WTC11 (cell line): ENCODE results near the gene CMTM7. TPM values are rescaled to one million over a fixed set of nuclear protein-coding genes. Genes with fewer than 3 reads are reported as not detected.
A peak's percentile ranks its signal among the peaks of the same experiment; 100 is the strongest.

ENCODE experiments used
- CREB1 ChIP-seq: sonication (generic); formaldehyde crosslinking; IDR thresholded peaks from 2 replicates; pipeline ENCODE4 v1.8.0; 2023; ENCODE audit warnings: mild to moderate bottlenecking, missing genetic modification reagents
- CTCF ChIP-seq: fragments of 200-600 bp; IDR thresholded peaks from 2 replicates; pipeline ENCODE4 v1.8.0; 2022; ENCODE audit warnings: antibody characterized with exemption
- E2F1 ChIP-seq: sonication (generic); formaldehyde crosslinking; IDR thresholded peaks from 2 replicates; pipeline ENCODE4 v1.8.0; 2022; ENCODE audit warnings: mild to moderate bottlenecking, missing genetic modification reagents
- GRHL2 ChIP-seq: fragments of 250-450 bp; sonication (Bioruptor Pico); IDR thresholded peaks from 2 replicates; pipeline ENCODE4 v1.8.0; 2022; ENCODE audit warnings: mild to moderate bottlenecking, moderate library complexity; ENCODE audit not compliant: insufficient replicate concordance, severe bottlenecking
- GTF2I ChIP-seq: fragments of 250-450 bp; sonication (Bioruptor Pico); conservative IDR thresholded peaks from 2 replicates; pipeline ENCODE4 v1.4.0; 2021; ENCODE audit warnings: mild to moderate bottlenecking
- HMGA2 ChIP-seq: fragments of 250-450 bp; sonication (Bioruptor Pico); IDR thresholded peaks from 2 replicates; pipeline ENCODE4 v1.4.0; 2021; ENCODE audit warnings: mild to moderate bottlenecking, moderate library complexity
- NR2C2 ChIP-seq: sonication (generic); formaldehyde crosslinking; IDR thresholded peaks from 2 replicates; pipeline ENCODE4 v1.8.0; 2022; ENCODE audit warnings: mild to moderate bottlenecking, missing genetic modification reagents
- NR3C1 ChIP-seq: sonication (generic); formaldehyde crosslinking; conservative IDR thresholded peaks from 2 replicates; pipeline ENCODE4 v1.8.1; 2023; ENCODE audit warnings: low read depth, mild to moderate bottlenecking, missing genetic modification reagents
- SP1 ChIP-seq: sonication (generic); formaldehyde crosslinking; conservative IDR thresholded peaks from 2 replicates; pipeline ENCODE4 v1.8.1; 2022; ENCODE audit warnings: missing genetic modification reagents
- TEAD4 ChIP-seq: sonication (generic); formaldehyde crosslinking; IDR thresholded peaks from 2 replicates; pipeline ENCODE4 v1.8.0; 2022; ENCODE audit warnings: mild to moderate bottlenecking, missing genetic modification reagents
- TP53 ChIP-seq: sonication (generic); formaldehyde crosslinking; IDR thresholded peaks from 2 replicates; pipeline ENCODE4 v1.8.1; 2023; ENCODE audit warnings: mild to moderate bottlenecking, missing genetic modification reagents
- ZBTB43 ChIP-seq: sonication (generic); formaldehyde crosslinking; IDR thresholded peaks from 2 replicates; pipeline ENCODE4 v1.8.1; 2023; ENCODE audit warnings: mild to moderate bottlenecking, missing genetic modification reagents
- ZNF121 ChIP-seq: sonication (generic); formaldehyde crosslinking; IDR thresholded peaks from 2 replicates; pipeline ENCODE4 v1.8.0; 2023; ENCODE audit warnings: missing genetic modification reagents
- ZNF281 ChIP-seq: sonication (generic); formaldehyde crosslinking; IDR thresholded peaks from 2 replicates; pipeline ENCODE4 v1.8.0; 2023; ENCODE audit warnings: mild to moderate bottlenecking, missing genetic modification reagents
- ZNF317 ChIP-seq: sonication (generic); formaldehyde crosslinking; IDR thresholded peaks from 2 replicates; pipeline ENCODE4 v1.8.1; 2023; ENCODE audit warnings: low read depth, mild to moderate bottlenecking, moderate library complexity, missing genetic modification reagents, borderline replicate concordance
- ZNF423 ChIP-seq: fragments of 250-450 bp; sonication (Bioruptor Pico); IDR thresholded peaks from 2 replicates; pipeline ENCODE4 v2.1.2; 2022; ENCODE audit warnings: mild to moderate bottlenecking, moderate library complexity
- ZNF671 ChIP-seq: fragments of 250-450 bp; sonication (Bioruptor Pico); IDR thresholded peaks from 2 replicates; pipeline ENCODE4 v1.8.0; 2021; ENCODE audit warnings: mild to moderate bottlenecking
- total RNA-seq: library from RNA; stranded (reverse); gene quantifications from 3 replicates; pipeline ENCODE4 v1.2.3, GENCODE V29; 2021
- TF ChIP-seq, protein P1 (sequence below): sonication (generic); formaldehyde crosslinking; IDR thresholded peaks from 2 replicates; pipeline ENCODE4 v1.8.1; 2023; ENCODE audit warnings: mild to moderate bottlenecking, missing genetic modification reagents
- TF ChIP-seq, protein P2 (sequence below): fragments of 250-450 bp; sonication (Bioruptor Pico); conservative IDR thresholded peaks from 2 replicates; pipeline ENCODE4 v1.9.0; 2021; ENCODE audit warnings: mild to moderate bottlenecking
- TF ChIP-seq, protein P3 (sequence below): sonication (generic); formaldehyde crosslinking; IDR thresholded peaks from 2 replicates; pipeline ENCODE4 v1.8.1; 2023; ENCODE audit warnings: mild to moderate bottlenecking, moderate library complexity, missing genetic modification reagents
- TF ChIP-seq, protein P4 (sequence below): sonication (generic); formaldehyde crosslinking; IDR thresholded peaks from 2 replicates; pipeline ENCODE4 v1.8.0; 2022; ENCODE audit warnings: mild to moderate bottlenecking, missing genetic modification reagents
- TF ChIP-seq, protein P5 (sequence below): sonication (generic); formaldehyde crosslinking; IDR thresholded peaks from 2 replicates; pipeline ENCODE4 v1.8.1; 2023; ENCODE audit warnings: mild to moderate bottlenecking, missing genetic modification reagents, moderate library complexity
- TF ChIP-seq, protein P6 (sequence below): fragments of 250-450 bp; sonication (Bioruptor Pico); IDR thresholded peaks from 2 replicates; pipeline ENCODE4 v2.1.2; 2022; ENCODE audit warnings: mild to moderate bottlenecking, moderate library complexity

CMTM7 gene
- total RNA-seq, 1 experiment from 2014 or later = 23.4 TPM

DNA sequence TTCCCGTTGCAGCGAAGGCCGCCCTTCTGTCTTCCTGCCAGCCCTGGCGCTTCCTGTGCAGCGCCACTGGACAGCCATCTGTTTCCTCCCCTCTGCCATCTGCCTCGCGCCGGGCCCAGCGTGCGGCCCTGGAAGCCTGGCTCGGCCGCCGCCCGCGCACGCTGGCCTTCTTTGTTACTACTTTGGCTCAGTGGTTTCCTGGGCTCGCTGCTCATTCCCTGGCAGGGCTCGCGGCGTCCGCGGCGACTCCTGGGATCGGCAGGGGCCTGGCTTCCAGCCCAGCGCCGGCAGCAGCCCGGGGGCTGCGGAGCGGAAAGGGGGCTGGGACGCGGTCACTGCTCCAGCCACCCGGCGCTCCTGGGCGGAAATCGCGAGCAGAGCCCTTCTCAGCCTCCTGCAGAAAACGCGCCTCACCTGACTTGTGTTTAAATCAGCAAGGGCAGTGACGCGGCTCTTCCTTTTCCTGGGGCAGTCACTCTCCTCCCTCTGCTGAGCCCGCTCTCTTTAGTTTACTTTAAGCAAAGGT, 10.0 kb downstream of the CMTM7 start (continued):
- TF ChIP-seq, protein P1, sequence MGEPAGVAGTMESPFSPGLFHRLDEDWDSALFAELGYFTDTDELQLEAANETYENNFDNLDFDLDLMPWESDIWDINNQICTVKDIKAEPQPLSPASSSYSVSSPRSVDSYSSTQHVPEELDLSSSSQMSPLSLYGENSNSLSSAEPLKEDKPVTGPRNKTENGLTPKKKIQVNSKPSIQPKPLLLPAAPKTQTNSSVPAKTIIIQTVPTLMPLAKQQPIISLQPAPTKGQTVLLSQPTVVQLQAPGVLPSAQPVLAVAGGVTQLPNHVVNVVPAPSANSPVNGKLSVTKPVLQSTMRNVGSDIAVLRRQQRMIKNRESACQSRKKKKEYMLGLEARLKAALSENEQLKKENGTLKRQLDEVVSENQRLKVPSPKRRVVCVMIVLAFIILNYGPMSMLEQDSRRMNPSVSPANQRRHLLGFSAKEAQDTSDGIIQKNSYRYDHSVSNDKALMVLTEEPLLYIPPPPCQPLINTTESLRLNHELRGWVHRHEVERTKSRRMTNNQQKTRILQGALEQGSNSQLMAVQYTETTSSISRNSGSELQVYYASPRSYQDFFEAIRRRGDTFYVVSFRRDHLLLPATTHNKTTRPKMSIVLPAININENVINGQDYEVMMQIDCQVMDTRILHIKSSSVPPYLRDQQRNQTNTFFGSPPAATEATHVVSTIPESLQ (CRISPR knock-in tag) = no peak
- TF ChIP-seq, protein P2, sequence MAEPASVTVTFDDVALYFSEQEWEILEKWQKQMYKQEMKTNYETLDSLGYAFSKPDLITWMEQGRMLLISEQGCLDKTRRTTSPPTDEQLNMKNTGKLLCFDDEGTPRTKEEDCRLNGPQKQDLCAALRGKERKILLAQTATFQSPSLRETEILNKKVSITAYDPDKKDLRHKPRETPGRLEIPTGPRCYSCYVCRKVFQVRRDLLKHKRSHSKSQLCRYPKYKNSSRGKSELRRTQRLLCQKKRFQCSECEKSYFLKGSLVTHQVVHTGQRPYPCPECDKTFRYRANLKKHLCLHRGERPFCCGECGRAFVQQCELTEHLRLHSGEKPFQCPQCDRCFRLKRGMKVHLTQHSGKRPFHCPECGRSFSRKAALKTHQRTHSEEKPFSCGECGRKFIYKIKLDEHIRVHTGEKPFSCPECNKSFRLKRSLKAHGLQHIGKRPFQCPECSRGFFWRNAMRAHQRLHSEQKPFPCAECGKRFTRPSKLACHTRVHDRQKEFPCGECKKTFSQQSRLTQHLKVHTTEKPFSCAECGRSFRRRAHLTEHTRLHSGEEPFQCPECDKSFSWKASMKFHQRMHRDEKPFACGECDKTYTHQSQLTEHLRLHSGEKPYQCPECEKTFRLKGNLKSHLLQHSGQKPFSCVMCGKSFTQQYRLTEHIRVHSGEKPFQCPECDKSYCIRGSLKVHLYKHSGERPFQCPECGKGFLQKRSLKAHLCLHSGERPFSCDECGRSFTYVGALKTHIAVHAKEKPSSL (CRISPR knock-in tag) = no peak
- TF ChIP-seq ZNF317 (CRISPR knock-in tag) (no peak), HMGA2 (CRISPR knock-in tag) (no peak), GTF2I (no peak), TEAD4 (CRISPR knock-in tag) (no peak), ZBTB43 (no peak), CTCF (no peak), ZNF121 (CRISPR knock-in tag) (no peak), ZNF671 (no peak), SP1 (no peak; the same call in 1 of the 2 replicates), ZNF281 (CRISPR knock-in tag) (no peak), NR3C1 (CRISPR knock-in tag) (no peak), ZNF423 (CRISPR knock-in tag) (no peak; the same call in 1 of the 2 replicates), TP53 (CRISPR knock-in tag) (0 out of 2 replicates have a peak, but pooled peaks have one; percentile 40), CREB1 (no peak), E2F1 (CRISPR knock-in tag) (no peak), NR2C2 (CRISPR knock-in tag) (no peak), GRHL2 (CRISPR knock-in tag) (no peak)
- TF ChIP-seq, protein P3, sequence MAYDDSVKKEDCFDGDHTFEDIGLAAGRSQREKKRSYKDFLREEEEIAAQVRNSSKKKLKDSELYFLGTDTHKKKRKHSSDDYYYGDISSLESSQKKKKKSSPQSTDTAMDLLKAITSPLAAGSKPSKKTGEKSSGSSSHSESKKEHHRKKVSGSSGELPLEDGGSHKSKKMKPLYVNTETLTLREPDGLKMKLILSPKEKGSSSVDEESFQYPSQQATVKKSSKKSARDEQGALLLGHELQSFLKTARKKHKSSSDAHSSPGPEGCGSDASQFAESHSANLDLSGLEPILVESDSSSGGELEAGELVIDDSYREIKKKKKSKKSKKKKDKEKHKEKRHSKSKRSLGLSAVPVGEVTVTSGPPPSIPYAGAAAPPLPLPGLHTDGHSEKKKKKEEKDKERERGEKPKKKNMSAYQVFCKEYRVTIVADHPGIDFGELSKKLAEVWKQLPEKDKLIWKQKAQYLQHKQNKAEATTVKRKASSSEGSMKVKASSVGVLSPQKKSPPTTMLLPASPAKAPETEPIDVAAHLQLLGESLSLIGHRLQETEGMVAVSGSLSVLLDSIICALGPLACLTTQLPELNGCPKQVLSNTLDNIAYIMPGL (CRISPR knock-in tag) = peak; percentile 78
- TF ChIP-seq, protein P4, sequence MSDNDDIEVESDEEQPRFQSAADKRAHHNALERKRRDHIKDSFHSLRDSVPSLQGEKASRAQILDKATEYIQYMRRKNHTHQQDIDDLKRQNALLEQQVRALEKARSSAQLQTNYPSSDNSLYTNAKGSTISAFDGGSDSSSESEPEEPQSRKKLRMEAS (CRISPR knock-in tag) = peak; percentile 80
- TF ChIP-seq, protein P5, sequence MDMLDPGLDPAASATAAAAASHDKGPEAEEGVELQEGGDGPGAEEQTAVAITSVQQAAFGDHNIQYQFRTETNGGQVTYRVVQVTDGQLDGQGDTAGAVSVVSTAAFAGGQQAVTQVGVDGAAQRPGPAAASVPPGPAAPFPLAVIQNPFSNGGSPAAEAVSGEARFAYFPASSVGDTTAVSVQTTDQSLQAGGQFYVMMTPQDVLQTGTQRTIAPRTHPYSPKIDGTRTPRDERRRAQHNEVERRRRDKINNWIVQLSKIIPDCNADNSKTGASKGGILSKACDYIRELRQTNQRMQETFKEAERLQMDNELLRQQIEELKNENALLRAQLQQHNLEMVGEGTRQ (CRISPR knock-in tag) = peak; percentile 45; the same call in 1 of the 2 replicates
- TF ChIP-seq, protein P6, sequence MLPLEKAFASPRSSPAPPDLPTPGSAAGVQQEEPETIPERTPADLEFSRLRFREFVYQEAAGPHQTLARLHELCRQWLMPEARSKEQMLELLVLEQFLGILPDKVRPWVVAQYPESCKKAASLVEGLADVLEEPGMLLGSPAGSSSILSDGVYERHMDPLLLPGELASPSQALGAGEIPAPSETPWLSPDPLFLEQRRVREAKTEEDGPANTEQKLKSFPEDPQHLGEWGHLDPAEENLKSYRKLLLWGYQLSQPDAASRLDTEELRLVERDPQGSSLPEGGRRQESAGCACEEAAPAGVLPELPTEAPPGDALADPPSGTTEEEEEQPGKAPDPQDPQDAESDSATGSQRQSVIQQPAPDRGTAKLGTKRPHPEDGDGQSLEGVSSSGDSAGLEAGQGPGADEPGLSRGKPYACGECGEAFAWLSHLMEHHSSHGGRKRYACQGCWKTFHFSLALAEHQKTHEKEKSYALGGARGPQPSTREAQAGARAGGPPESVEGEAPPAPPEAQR = no peak
